HG03520 (cell line): ENCODE results near the gene LRRC8B.
"Not testable (repeated sequence)": the region's sequence is repeated elsewhere in the genome, so short reads cannot be mapped to it uniquely, and the experiment has no call there.

Experiments used
- ATAC-seq: cut with Tn5 transposase; IDR thresholded peaks from one replicate; pipeline ENCODE4 v1.9.1; 2021; ENCODE audit warnings: mild to moderate bottlenecking, moderate library complexity; ENCODE audit not compliant: unreplicated experiment

The LRRC8B gene

DNA sequence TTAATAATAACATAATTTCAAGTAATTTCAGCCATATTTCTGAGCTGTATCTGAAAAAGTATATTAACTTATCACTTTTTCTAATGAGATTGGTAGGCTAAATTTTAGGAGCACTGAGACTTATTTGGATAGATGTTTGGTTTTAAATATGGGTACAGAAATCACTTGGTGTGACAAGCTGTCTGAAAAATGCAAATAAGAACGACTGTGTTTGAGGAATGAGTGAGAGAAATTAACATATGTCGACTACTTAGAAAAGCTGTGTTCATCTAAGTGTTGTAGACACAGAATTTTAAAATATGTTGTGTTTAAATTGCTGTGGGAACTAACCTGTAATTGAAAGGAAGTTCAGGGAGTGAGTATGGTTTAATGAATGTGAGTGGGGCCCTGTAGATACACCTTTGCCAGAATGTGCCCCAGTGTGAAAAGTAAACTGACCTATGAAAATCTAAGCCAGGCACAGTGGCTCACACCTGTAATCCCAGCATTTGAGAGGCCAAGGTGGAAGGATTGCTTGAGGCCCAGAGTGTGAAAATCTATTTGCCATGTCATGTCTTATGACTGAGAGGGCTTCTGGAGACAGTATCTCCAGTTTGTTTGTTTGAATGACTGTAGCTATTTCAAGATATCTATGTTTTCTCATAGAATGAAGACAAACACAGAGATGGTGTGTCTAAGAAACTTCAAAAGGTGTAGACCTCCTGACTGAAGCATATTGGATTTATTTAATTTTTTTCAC is 54.5 kb downstream of the LRRC8B start:
- ATAC-seq, result no peak

DNA sequence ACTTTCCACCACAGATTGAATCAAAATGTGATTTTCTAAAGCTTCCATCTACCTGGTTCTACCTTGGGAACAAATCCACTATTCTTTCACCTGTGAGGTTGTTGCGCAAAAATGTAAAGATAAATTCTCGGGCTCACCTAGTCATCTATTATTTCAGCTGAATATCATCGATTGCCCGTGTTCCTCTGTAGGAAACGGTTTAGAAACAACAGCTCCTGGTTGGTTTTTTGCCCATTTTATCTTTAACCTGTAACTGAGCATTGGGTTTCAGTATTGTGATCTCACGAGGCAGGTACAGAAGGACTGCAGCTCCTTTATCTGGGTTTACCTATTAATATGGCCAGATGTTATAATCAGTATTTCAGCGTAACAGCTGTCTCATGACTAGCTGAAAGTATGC is 55.4 kb downstream of the LRRC8B start:
- ATAC-seq, result no peak

DNA sequence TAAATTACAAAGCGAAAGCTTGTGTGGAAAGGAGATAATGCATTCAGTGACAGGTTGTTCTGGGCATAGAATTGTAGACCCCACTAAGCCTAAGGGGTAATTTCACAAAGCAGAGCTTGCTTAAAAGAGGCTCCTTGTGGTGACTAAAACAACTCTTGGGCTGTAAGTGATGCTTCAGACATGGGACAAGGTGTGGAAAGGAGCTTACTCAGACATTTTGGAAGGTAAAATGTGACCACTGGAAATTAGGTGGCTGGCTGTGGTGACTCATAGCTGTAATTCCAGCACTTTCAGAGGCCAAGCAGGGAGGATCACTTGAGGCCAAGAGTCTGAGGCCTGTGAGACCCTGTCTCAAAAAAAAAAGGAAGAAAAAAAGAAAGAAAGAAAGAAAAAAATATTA is 57.2 kb downstream of the LRRC8B start:
- no peak for ATAC-seq

DNA sequence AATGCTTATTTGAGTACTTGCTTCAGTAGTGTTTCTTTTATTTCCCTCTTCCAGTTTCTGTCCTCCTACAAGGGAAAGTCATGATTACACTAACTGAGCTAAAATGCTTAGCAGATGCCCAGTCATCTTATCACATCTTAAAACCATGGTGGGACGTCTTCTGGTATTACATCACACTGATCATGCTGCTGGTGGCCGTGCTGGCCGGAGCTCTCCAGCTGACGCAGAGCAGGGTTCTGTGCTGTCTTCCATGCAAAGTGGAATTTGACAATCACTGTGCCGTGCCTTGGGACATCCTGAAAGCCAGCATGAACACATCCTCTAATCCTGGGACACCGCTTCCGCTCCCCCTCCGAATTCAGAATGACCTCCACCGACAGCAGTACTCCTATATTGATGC is 57.9 kb downstream of the LRRC8B start:
- no peak for ATAC-seq

DNA sequence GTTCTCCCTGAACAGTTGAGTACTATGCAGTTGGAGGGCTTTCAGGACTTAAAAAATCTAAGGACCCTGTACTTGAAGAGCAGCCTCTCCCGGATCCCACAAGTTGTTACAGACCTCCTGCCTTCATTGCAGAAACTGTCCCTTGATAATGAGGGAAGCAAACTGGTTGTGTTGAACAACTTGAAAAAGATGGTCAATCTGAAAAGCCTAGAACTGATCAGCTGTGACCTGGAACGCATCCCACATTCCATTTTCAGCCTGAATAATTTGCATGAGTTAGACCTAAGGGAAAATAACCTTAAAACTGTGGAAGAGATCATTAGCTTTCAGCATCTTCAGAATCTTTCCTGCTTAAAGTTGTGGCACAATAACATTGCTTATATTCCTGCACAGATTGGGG is 59.6 kb downstream of the LRRC8B start:
- ATAC-seq, result no peak

DNA sequence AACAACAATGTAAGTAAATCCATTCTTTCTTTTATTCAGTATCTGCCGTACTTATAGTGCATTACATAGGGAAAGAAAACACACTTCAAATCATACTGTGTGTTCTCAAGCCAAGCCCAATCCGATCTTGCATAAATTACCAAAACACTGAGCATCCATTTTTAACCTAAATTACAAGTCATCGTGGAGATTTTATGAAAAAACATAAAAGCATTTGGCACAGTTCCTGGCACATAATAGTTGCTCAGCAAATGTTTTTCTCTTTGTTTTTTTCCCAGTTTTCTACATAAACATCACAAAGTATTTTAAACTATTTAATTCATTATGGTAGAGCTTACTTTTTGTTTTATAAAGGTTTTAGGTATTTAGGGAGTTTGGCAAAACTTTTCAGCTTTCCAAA is 60.2 kb downstream of the LRRC8B start:
- ATAC-seq, result no peak

DNA sequence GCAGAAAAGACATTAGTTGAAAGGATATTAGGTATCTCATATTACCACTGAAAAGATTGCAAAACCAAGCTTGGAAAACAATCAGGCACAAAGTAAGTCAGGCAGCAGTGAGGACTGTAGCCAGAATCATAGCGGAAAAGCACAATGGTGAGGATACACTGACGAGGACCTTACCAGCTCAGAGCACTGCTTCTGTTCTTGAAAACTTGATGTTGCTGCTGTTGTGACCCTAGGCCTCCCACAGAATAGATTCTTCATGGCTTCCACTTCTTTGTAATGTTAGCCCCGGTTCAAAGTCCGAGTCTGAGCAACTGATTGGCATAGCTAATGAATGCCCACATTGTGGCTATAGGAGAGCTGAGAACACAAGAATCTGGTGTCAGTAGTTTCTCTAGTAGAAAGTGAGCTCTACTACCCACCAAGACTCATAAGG is 63.1 kb downstream of the LRRC8B start:
- ATAC-seq, result no peak

DNA sequence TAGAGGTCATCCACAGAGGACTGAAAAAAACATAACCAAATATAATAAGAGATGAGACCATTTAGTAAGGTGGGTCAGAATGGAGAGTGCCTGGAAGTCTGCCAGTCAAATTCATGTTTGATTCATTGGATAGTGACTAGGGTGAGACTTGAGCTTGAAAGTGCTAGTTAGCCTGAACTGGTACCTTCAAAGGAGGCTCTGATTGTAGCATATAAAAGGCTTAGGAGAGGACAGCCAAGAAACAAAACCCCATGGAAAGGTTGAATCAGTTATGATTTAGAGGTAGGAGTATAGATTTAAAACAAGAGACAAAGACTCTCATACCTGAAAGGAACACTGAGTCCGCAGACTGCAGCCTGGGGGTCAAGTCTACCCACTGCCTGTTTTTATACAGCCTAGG is 63.9 kb downstream of the LRRC8B start:
- ATAC-seq, result no peak

DNA sequence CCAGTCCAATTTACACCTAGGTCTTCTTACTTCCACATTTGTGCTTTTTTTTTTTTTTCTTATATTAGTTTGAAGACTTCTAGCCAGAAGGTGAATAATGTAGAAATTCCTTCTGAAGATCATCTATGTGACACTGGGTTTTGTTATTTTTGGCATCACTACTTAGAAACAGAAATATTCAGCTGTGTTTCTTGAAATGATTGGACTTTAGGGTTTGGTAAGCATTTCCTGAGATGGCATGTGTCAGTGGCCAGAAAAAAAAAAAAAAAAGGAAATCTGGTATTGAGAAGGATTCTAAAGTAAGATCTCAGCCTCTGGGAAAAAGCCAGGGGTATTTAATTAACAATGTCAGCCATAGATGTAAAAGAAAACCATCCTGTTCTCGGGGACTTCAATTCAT is 64.9 kb downstream of the LRRC8B start:
- ATAC-seq, result no peak

DNA sequence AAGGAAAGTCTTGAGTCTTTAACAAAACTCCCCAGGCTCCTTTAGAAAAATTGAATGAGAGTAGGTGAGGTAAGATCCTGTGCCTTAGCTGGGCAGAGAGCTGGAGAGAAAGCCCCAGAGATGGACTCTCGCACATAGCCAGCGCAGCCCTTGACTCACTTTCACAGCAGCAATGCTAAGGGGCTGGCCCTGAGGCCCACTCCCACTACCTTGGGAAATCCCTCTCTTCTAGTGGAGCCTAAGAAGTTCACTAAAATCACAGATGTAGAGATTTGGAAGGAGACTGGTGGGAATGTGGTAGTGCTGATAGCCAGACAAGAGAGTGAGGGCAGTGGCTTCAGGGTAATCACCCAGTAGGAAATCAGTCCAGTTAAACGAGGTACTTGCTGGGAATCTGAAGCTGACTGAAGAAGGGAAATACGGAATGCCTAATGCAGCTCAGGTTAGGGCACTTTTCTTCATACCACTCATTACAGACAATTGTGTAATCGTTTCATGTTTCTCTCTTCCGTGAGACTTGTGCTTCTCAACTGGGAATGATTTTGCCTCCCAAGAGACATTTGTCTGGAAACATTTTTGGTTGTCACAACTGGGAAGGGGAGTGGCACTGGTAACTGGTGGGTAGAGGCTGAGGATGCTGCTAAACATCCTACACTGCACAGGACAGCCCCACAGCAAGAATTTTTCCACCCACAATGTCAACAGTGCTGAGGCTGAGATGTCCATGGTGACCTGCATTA is 65.9 kb downstream of the LRRC8B start:
- no peak for ATAC-seq

DNA sequence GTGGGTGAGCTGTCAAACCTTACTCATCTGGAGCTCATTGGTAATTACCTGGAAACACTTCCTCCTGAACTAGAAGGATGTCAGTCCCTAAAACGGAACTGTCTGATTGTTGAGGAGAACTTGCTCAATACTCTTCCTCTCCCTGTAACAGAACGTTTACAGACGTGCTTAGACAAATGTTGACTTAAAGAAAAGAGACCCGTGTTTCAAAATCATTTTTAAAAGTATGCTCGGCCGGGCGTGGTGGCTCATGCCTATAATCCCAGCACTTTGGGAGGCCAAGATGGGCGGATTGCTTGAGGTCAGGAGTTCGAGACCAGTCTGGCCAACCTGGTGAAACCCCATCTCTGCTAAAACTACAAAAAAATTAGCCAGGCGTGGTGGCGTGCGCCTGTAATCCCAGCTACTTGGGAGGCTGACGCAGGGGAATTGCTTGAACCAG is 68.3 kb downstream of the LRRC8B start:
- not testable (repeated sequence) for ATAC-seq

DNA sequence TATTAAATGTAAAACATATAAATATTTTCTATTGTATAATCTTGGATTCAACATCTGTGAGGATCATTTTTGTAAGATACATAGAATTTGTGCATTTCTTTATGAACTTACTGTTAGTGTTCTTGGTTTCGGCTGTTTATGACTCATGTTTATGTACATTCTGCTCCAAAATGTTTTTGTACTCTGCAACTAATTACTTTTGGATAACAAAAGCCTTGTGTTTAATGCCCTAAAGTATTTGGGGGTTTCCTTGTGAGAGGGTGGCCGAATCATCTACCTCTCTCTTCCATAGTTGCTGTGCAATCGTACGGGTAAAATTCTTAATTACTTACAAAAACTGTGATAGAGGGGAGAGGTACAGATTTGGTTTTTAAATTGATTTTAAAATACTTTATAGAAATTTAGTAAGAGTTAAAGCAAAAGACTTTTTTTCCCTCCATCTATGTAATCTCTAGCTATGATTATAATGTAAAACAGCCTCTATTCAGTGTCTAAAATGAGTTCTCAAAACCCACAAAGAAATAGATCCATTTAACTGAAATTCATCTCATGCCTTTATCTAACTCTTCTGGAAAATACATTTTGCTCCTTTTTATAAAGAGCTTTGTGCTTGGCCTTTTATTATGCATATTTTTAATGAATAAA is 69.6 kb downstream of the LRRC8B start:
- ATAC-seq, result no peak

DNA sequence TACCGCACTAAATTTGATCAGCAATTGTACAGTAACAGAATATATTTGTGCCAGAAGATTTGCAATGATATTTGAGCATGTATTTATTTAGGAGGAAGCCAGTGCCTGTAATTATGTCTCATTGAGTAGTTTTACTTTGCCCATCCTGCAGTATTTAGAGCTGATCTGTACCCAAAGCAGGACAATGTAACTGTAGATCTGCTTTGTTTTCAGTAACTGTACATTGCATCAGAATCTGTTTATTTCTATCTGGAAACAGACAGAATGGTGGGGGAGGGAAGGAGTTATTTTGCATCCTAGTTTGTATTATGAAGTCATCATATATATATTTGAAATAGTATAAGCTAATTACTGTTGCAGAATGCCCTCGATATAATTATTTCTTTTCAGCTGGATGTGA is 72.1 kb downstream of the LRRC8B start:
- no peak for ATAC-seq

DNA sequence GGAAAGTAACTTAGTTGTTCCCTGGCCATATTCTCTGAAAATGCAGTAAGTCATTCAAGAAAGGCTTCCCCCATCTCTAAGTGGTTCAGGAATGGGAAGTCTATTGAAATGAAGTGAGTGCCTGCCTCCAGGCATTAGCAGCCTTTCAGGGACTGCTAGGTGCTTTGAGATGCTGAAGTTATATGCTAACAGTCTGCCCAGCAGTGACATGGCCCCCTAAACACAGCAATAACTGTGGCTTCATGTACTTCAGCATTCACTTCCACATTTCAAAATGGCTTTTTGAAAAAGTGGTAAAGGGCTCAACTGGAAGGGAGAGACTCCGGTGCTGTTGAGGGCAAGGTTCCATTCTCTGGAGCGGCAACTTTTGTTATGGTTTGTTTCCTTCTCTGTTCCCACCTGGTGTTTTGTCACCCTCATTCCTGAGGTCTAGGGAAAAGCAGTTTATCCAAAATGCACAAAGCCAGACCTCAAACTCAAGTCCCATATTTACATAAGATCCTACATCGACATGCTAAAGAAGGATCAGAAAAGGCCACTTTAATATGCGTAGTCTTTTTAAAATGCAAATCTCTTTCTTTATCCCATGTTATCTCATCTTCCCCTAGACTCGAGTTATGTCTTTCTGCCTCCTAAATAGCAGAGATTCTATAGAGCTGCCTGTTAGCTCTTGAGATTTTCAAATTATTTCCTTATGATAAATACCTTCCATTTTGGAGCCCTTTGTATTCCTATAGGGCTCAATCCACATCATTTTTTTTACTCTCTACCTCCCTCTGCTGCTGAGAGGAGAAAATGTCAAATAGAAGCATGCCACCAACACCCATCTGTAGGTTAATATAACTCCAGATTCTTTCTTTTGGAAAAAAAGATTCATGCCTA is 74.1 kb downstream of the LRRC8B start:
- peak; percentile 46 for ATAC-seq

DNA sequence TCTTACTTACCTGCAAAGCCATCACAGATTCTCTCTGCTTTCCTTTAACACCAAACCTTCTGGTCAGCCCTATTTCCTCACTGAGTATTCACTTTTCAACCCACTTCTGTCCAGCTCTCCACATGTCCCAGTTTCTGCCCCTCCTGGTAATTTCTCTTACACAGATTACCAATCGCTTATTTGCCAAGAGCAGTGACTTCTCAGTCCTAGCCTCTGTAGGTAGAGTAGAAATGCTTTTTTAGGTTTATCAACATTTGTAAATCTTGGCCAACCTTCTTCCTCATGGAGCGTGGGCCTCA is 74.7 kb downstream of the LRRC8B start:
- no peak for ATAC-seq

DNA sequence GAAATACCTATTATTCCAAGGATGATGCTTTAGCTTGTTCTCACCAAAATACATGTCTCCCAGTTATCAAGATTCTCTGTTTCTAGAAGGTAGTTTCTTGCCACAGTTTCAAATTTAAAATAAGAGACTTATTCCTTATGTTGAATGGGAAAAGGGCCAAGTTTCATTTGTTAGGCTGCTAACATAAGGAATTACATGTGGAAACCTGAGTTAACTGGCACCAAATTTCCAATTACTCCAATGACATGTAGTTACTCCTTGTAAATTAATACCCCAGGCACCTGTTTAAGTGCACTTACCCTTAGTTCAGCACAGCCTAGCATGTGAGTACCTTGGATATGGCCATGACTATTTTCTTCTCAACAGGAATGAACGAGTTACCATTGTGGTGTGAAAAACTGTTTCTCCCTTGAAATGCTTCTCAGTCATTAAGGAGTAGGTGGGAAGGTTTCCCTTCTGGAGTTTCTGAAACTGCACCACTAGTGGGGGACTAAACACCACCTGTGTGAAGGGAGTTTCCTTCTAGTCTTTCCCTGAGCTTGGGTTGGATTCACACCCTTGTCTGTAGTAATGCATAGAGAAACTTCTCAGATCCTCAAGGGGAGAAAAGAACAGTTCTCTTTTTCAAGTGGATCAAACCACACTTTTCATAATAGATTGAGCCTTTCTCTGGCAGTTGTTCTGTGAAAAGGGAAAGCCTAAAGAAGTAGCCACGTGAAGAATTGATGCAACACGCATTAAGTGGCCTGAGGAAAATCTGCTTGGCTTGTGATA is 76.0 kb downstream of the LRRC8B start:
- no peak for ATAC-seq

DNA sequence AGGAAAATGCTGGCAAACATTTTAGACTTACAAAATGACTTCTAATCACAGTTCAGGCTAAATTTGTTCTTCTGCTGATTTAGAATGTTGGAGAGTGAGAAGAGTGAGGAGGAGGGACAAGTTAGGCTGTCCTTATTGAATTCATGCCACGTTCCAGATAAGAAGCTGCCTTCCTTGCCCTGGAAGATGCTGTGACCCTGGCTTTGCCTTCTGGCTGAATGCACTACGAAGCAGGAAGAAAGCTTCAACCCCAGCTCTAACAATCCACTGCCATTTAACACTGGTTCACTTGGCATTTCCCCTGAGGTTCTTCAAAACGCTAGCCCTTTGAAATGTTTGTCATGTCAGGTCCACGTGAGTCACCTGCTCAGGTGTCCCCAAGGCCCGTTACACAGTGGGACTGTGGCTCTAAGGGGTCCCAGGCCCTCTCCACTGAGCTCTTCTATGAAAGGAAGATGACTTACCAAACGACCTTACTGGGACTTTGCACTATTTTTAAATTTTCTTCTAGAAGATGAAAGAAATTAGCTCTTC is 78.3 kb downstream of the LRRC8B start:
- ATAC-seq, result no peak

DNA sequence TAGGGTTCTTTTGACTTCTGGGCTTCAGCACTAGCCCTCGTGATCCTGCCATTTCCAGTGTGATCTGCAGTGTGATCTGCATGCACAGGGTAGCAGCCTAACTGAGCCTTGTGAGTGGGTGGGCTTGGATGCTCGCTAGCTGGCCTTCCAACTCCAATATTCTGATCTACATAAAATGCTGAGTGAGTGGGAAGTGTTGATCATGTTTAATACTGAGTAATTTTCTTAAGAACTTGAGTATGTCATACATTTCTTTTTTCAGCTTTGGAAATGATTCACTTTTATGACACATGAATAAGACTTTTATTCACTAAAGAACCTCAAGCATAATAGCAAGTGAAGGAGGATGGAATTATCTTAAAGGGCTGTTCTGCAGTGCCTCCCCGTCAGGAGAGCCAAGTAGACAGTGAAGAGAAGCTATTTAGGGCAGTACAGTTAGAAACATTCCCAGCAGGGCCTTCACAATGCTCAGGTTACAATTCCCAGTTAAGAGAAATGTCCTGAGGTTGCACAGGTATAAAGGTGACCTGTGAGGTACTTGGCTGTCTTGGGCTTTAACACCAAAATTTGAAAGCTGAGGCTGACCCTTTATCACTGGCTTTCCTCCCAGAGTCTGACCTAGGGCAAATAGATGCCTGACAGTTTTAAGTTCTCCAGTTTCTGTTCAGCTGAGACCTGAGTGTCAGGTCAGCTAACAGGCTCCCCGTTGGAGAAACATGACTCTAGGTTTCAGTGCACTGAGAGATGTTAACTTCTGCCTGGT is 79.2 kb downstream of the LRRC8B start:
- ATAC-seq, result no peak

DNA sequence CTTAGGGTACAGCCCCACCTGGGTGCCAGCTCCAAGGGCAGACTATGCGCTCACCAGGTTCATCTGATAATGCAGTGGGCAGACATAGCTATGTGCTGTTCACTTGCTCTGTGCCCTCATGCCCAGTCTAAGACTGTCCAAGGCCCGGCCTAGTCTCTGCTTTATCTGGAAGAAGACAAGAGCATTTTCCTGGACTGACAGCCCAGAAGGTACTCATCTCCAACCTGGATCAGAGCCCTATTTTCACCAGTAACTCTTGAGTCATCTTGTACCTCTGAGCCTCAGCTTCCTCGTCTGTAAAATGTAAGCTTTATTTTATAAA is 79.7 kb downstream of the LRRC8B start:
- no peak for ATAC-seq

DNA sequence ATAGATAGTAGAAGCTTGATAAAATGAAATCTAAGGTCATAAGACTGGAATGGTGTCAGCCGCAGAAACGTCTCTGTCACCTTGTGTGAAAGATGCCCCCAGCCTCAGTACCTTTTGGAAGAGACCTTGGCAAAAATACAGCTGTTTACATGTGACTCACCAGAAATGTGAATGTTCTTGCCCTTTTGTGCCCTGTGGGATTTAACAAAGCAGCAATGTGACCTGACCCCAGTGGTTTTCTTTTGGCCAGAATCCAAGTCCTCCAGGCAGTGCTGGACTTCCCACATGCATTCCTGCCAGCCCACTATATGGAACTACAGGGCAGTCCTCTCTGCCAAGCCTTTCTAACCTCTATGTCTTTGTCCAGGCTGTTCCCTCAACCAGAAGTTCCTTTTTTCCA is 81.1 kb downstream of the LRRC8B start:
- no peak for ATAC-seq
